Mononuclear cell (primary cell): ENCODE results near the gene NOD2. TPM values are rescaled to one million over a fixed set of nuclear protein-coding genes. Genes with fewer than 3 reads are reported as not detected.

ENCODE experiments used
- H3K27me3 ChIP-seq: 2 replicates; pipeline ENCODE4 v1.6.0; 2011; ENCODE audit warnings: low read length, control low read depth; ENCODE audit not compliant: insufficient read depth
- H3K4me1 ChIP-seq: 2 replicates; pipeline ENCODE4 v1.5.1; 2011; ENCODE audit warnings: mild to moderate bottlenecking, low read length, control low read depth; ENCODE audit not compliant: insufficient read depth
- H3K4me3 ChIP-seq: 2 replicates; pipeline ENCODE4 v1.5.1; 2011; ENCODE audit warnings: mild to moderate bottlenecking, low read length, moderate library complexity
- H3K9me3 ChIP-seq: 2 replicates; pipeline ENCODE4 v1.5.1; 2011; ENCODE audit warnings: low read depth, mild to moderate bottlenecking, control low read depth, low read length
- total RNA-seq: library from RNA; depleted of rRNA; stranded (reverse); fragments of >200 nt; gene quantifications from one replicate; pipeline ENCODE4 v1.2.3, GENCODE V29; 2012

Gene NOD2
- total RNA-seq, 1 donor: 21.6 TPM

DNA sequence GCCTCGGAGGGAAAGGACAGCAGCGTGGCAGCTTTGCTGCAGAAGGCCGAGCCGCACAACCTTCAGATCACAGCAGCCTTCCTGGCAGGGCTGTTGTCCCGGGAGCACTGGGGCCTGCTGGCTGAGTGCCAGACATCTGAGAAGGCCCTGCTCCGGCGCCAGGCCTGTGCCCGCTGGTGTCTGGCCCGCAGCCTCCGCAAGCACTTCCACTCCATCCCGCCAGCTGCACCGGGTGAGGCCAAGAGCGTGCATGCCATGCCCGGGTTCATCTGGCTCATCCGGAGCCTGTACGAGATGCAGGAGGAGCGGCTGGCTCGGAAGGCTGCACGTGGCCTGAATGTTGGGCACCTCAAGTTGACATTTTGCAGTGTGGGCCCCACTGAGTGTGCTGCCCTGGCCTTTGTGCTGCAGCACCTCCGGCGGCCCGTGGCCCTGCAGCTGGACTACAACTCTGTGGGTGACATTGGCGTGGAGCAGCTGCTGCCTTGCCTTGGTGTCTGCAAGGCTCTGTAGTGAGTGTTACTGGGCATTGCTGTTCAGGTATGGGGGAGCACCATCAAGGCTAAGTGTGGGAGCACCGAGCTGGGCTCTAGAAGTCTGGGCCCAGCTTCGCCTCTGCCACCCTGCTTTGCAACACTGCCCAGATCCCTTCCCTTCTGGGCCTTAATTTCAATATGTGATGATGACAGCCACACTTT lies 18.6 kb downstream of the NOD2 start:
- Histone ChIP-seq H3K27me3 (no peaks in the 10 kb centered on the region), H3K4me3 (no peak overlapping the region), H3K9me3 (no peaks in the 10 kb centered on the region), H3K4me1 (peaks cover 96% of the 10 kb centered on the region)

DNA sequence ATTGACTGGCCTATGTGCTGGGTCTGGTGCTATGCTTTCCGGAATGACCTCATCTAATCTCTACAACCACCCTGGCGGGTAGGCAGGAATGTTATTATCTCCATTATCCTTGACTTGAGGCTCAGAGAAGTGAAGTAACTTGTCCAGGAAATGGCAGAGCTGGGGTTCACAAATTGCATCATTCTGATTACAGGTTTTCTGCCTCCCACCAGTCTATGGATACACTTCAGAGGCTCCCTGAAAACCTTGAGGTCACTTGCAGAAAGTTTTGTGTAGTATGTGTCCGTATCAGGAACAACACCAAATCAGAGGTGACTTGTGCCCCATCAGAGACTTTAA lies 19.1 kb downstream of the NOD2 start:
- no peak overlapping the region for H3K4me3 ChIP-seq
- H3K4me1 ChIP-seq: peaks cover 96% of the 10 kb centered on the region
- no peaks in the 10 kb centered on the region for H3K27me3 ChIP-seq
- no peaks in the 10 kb centered on the region for H3K9me3 ChIP-seq

DNA sequence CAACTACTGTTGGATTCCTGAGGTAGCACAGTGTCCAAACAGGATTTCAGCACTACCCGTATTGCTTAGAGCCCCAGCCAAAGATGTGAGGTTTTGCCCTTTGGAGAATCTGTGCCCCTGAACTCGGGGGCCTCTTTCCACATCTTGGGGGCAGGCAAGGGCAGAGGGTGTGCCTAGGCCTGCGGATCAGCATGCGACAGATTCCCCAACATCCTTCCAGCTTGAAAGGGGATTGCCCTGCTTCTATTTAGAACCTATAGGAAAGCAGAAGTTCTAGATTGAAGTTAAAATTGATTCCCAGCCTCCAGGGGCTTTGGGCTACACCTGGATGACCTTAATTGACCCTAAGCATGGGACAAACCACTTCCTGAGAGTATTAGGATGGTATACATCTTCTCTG lies 19.6 kb downstream of the NOD2 start:
- no peaks in the 10 kb centered on the region for H3K9me3 ChIP-seq
- no peaks in the 10 kb centered on the region for H3K27me3 ChIP-seq
- peaks cover 95% of the 10 kb centered on the region for H3K4me1 ChIP-seq
- H3K4me3 ChIP-seq: no peak overlapping the region

DNA sequence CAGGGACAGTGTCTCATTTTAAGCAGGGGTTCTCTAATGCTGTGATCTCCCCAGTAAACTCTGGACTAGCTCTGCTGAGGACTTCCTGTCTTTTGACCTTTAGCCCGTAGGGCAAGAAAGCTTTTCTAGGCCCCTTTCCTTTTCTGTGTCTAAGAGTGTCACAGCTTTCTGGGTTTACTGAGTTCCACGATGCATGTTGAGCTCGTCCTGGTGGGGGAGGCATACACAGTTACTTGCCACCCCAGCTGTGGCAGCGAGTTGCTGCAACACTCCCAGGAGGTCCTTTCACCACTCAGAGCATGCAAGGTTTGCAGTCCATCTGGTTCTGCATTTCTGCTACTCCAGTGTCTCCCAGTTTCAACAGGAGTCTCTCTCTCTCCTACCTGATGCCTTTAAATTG lies 23.7 kb downstream of the NOD2 start:
- H3K27me3 ChIP-seq: no peaks in the 10 kb centered on the region
- peaks cover 86% of the 10 kb centered on the region for H3K4me1 ChIP-seq
- no peaks in the 10 kb centered on the region for H3K9me3 ChIP-seq
- no peak overlapping the region for H3K4me3 ChIP-seq

DNA sequence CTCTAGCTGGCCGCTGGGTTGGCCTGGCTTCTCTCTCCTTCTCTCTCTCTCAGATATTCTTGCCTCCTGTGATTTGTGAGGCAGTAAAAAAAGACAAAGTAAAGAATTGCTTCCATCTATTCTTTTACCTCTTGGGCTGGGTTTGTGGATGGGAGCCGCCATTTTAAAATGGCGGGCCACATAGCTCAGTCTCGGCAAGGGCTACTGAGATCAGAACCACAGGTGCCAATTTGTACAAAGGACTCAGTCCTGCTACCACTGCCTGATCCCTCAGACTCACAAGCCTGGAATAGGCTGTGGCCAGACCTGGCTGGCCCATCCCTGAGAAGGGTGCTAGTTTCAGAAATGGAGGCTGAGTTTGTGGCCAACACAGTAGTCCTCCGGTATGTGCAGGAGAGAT lies 24.1 kb downstream of the NOD2 start:
- H3K4me3 ChIP-seq: no peak overlapping the region
- peaks cover 86% of the 10 kb centered on the region for H3K4me1 ChIP-seq
- H3K27me3 ChIP-seq: no peaks in the 10 kb centered on the region
- no peaks in the 10 kb centered on the region for H3K9me3 ChIP-seq

DNA sequence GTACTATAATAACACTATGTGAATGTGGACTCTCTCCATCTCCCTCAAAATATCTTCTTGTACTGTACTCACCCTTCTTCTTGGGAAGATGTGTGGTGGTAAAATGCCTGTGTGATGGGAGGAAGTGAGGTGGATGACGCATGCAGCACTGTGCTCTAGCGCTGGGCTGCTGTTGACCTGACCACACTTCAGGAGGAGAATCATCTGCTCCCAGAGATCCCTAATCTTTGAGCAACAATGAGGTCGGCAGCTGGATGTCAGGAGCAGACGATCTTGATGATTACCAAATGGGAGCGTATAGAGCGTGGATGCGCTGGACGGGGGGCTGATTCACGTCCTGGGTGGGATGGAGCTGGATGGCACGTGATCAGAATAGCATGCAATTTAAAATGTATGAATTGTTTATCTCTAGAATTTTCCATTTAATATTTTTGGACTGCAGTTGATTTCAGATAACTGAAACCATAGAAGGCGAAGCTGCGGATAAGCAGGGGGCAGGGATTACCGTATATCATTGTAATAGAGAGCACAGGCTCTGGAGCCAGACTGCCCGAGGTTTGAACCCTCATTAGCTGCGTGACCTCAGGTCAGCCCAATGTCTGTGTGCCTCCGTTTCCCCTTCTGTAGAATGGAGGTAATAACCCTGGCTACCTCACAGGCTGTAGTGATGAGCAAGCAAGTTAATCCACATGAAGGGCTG lies 24.8 kb downstream of the NOD2 start:
- no peaks in the 10 kb centered on the region for H3K27me3 ChIP-seq
- no peak overlapping the region for H3K4me3 ChIP-seq
- no peaks in the 10 kb centered on the region for H3K9me3 ChIP-seq
- peaks cover 82% of the 10 kb centered on the region for H3K4me1 ChIP-seq

DNA sequence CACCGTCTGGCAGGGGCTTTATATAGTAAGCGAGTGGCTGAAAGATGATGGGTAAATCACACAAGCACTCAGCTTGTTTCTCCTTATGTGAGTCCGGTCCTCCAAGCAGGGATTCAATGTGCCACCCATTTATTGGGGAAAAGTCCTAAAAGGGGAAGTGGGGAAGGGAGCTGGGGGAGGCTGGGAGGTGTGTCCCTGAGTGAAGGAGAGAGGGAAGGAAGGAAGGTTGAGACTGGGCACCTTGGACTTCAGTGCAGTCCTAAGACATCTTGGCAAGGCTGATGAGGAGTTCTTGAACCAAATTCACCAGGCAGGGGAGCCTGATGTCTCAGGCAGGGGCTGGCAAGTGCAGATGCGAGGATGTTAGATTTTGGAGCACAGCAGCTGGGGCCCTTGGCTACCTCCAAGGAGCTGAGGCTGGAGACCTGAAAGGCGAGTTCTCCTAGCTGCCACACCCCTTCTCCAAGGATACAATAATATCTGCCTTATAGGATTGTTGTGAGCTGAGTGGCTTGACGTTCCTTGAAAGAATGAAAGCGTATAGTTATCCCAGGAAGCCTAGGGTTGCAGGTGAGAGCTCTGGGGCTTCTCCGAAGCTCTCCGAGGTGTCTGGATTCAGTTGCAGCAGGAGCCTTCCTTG lies 25.5 kb downstream of the NOD2 start:
- Histone ChIP-seq H3K9me3 (peaks cover 2% of the 10 kb centered on the region), H3K27me3 (no peaks in the 10 kb centered on the region), H3K4me3 (no peak overlapping the region), H3K4me1 (peaks cover 75% of the 10 kb centered on the region)

DNA sequence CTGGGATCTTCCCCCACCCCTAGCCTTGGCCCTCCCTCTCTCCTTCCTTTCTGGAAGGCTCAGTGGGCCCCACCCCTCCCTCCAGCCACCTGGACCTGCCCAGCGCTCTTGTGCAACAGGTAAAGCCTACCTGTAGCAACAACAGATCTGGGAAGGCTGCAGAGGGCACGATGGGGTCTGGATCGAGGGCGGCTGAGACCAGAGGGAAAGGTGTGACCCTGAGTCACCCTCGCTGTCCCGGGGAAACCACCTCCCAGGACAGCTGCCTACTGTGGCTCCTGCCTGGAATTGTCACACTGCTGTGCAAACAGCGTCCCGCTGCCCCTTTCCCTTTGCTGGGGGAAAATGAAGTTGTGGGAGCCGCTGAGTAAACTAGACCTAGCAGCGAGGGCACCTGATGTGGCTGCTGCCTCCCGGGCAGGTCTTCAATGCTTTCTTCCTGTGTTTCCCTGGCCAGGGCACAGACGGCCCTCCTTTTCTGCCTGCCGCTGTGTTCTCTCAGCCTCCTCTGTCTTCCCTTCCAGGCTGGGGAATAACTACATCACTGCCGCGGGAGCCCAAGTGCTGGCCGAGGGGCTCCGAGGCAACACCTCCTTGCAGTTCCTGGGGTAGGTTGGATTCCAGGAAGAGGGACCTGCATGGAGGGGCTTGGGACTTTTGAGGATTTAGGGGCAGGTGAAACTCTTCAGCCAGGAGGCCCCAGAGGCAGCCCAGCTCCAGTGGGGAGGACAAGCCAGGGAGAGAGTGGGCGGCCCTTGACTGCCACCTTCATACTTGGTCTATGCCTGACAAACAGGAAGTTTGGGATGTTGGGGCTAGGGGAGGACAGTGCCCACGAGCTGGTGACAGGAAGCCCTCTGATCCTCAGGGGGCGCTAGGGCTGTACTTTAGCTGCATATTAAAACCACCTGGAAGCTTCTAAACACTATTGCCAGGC lies 26.3 kb downstream of the NOD2 start:
- H3K4me1 ChIP-seq: peaks cover 67% of the 10 kb centered on the region
- H3K27me3 ChIP-seq: no peaks in the 10 kb centered on the region

DNA sequence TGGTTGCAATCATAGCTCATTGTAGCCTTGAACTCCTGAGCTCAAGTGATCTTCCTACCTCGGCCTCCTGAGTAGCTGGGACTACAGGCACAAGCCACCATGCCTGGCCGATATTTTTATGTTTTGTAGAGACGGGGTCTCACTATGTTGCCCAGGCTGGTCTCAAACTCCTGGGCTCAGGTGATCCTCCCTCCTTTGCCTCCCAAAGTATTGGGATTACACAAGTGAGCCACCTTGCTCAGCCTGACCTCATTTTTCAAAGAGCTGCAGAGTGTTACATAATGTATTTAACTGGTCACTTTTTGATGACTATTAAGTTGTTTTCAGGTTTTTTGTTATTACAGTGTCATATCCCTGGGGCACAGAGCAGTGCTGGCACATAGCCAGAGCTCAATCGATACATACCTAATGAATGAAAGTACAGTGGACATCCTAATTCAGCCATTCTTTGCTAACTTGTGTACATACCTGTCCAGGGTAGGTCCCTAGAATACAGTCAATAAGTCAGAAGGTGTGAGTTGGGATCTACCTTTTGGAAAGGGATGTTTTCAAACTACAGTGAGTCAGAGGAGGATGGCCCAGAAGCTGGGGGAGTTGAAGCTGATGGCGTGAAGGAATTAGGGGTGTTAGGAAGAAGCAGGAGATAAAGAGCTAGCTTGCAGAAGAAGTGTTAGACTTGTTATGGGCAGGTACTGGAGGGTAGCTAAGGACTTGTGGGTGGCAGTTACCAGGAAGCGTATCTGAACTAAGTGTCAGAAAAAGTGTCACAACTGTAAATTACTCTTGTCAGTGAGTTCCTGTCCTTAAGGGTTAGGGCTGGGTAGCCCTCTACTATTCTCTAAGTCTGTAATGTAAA lies 28.4 kb downstream of the NOD2 start:
- Histone ChIP-seq H3K27me3 (no peaks in the 10 kb centered on the region), H3K4me1 (peaks cover 50% of the 10 kb centered on the region), H3K4me3 (no peak overlapping the region), H3K9me3 (peaks cover 8% of the 10 kb centered on the region)

More for the DNA sequence above, 26.3 kb downstream of the NOD2 start:
- Histone ChIP-seq H3K4me3 (no peak overlapping the region), H3K9me3 (peaks cover 8% of the 10 kb centered on the region)

DNA sequence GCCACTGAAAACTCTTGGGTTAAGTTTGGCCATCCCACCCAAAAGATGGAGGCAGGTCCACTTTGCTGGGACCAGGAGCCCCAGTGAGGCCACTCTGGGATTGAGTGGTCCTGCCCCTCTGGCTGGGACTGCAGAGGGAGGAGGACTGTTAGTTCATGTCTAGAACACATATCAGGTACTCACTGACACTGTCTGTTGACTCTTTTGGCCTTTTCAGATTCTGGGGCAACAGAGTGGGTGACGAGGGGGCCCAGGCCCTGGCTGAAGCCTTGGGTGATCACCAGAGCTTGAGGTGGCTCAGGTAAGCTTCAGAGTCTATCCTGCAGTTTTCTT lies 29.0 kb downstream of the NOD2 start:
- Histone ChIP-seq H3K4me3 (no peak overlapping the region), H3K9me3 (peaks cover 8% of the 10 kb centered on the region), H3K27me3 (no peaks in the 10 kb centered on the region), H3K4me1 (peaks cover 44% of the 10 kb centered on the region)

DNA sequence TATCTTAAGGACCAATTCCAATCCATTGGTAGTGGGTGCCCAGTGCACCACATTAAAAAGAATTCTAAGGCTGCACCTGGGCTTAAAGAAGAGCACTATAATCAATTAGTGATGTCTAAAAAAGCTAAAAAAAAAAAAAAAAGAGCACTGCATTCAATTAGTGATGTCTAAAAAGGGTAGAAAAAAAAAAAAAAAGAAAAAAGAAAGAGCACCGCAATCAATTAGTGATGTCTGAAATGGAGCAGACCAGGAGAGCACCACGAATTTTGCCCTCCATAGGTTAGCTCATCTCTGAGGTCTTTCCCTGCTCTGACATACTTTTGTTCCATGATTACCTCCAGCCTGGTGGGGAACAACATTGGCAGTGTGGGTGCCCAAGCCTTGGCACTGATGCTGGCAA lies 29.6 kb downstream of the NOD2 start:
- H3K4me1 ChIP-seq: peaks cover 40% of the 10 kb centered on the region
- H3K4me3 ChIP-seq: no peak overlapping the region
- H3K27me3 ChIP-seq: no peaks in the 10 kb centered on the region
- H3K9me3 ChIP-seq: peaks cover 8% of the 10 kb centered on the region

DNA sequence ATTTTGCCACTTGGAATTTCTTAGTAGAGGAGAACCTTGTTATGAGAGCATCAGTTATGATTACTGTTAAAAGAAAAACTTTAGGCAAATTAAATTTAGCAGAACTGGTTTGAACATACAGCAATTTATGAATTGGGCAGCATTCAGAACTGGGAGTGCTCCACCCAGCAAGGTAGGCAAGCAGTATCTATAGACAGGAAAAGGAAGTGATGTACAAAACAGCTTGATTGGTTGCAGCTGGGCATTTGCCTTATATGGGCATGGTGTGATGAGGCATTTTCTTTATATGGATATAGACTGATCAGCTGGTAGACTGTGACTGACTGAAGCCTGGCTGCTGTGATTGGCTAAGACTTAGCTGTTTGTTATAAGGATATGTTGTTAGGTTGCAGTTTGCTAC lies 30.9 kb downstream of the NOD2 start:
- Histone ChIP-seq H3K4me1 (peaks cover 29% of the 10 kb centered on the region), H3K4me3 (no peak overlapping the region)

DNA sequence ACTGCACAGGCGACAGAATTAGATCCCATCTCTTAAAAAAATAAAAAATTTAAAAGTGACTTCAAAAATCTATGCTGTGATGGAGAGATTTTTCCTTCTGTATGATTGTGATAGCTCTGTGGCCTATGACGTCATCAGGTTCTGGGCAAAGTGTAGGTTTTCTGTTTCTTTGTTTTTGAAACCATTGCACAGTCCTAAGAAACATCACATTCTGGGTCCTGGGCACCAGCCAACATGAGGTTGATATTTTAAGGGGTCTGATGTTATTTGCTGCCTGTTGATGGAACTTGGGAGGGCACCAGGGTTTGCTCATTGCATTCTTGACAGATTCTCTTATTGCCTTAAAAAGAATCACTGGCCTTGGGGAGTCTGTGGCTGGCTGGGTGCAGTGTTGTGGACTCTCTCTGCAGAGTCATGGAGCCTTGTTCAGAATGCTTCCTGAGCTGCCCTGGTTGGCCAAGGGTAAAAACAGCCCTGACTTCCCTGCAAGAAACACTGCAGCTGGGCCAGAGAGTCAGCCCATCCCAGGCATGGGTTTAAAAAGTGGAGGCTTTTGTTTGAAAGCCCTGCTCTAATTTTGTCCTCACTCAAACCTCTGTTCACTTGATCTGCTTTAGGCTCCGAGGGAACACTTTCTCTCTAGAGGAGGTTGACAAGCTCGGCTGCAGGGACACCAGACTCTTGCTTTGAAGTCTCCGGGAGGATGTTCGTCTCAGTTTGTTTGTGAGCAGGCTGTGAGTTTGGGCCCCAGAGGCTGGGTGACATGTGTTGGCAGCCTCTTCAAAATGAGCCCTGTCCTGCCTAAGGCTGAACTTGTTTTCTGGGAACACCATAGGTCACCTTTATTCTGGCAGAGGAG lies 38.0 kb downstream of the NOD2 start:
- Histone ChIP-seq H3K27me3 (no peaks in the 10 kb centered on the region), H3K4me3 (no peak overlapping the region), H3K4me1 (peaks cover 14% of the 10 kb centered on the region), H3K9me3 (no peaks in the 10 kb centered on the region)

More for the DNA sequence above, 30.9 kb downstream of the NOD2 start:
- H3K27me3 ChIP-seq: no peaks in the 10 kb centered on the region
- H3K9me3 ChIP-seq: peaks cover 8% of the 10 kb centered on the region
